Trophoblast cell (in vitro differentiated cells and primary cell): Measurements from ENCODE around the gene PDZD4.

Source experiments
- DNase-seq, 2 donors: peaks; one replicate each; pipeline ENCODE4 v3.0.0-alpha.2; 2016
- H2AFZ ChIP-seq: 2 replicates; pipeline ENCODE4 v1.6.1; 2013; ENCODE audit warnings: low read length, moderate library complexity, mild to moderate bottlenecking; ENCODE audit not compliant: insufficient read depth, poor library complexity
- H2AK5ac ChIP-seq: 2 replicates; pipeline ENCODE4 v1.6.1; 2013; ENCODE audit warnings: mild to moderate bottlenecking, low read length
- H2BK120ac ChIP-seq: 2 replicates; pipeline ENCODE4 v1.6.1; 2013; ENCODE audit warnings: low read length, mild to moderate bottlenecking, moderate library complexity; ENCODE audit not compliant: insufficient read depth, poor library complexity
- H2BK12ac ChIP-seq: 2 replicates; pipeline ENCODE4 v1.6.1; 2013; ENCODE audit warnings: mild to moderate bottlenecking, low read length, moderate library complexity
- H2BK5ac ChIP-seq: 2 replicates; pipeline ENCODE4 v1.6.1; 2013; ENCODE audit warnings: low read length, low read depth, moderate library complexity, mild to moderate bottlenecking; ENCODE audit not compliant: poor library complexity
- H3K14ac ChIP-seq: 2 replicates; pipeline ENCODE4 v1.6.1; 2013; ENCODE audit warnings: mild to moderate bottlenecking, low read length
- H3K18ac ChIP-seq: 2 replicates; pipeline ENCODE4 v1.6.1; 2013; ENCODE audit warnings: mild to moderate bottlenecking, low read length
- H3K23ac ChIP-seq: 2 replicates; pipeline ENCODE4 v1.6.1; 2013; ENCODE audit warnings: low read length
- H3K27ac ChIP-seq: 2 replicates; pipeline ENCODE4 v1.5.1; 2013; ENCODE audit warnings: low read depth, mild to moderate bottlenecking, inconsistent platforms, low read length, moderate library complexity
- H3K27me3 ChIP-seq: 2 replicates; pipeline ENCODE4 v1.6.1; 2013; ENCODE audit warnings: inconsistent platforms, mild to moderate bottlenecking, low read length, moderate library complexity; ENCODE audit not compliant: insufficient read depth
- H3K36me3 ChIP-seq, 2 experiments: 1 replicate in 1 of 2; 2 replicates in 1 of 2; pipeline ENCODE4 v1.6.1; 2013; ENCODE audit warnings: low read length in 2 of 2, mild to moderate bottlenecking in 2 of 2, moderate library complexity in 1 of 2; ENCODE audit not compliant: insufficient read depth in 2 of 2, control insufficient read depth in 1 of 2
- H3K4ac ChIP-seq: 2 replicates; pipeline ENCODE4 v1.6.1; 2013; ENCODE audit warnings: low read depth, mild to moderate bottlenecking, low read length, moderate library complexity
- H3K4me1 ChIP-seq, 2 experiments: 1 replicate in 1 of 2; 2 replicates in 1 of 2; pipeline ENCODE4 v1.6.1; 2013; ENCODE audit warnings: low read length in 2 of 2, mild to moderate bottlenecking in 2 of 2, moderate library complexity in 1 of 2; ENCODE audit not compliant: insufficient read depth in 2 of 2, control insufficient read depth in 1 of 2
- H3K4me2 ChIP-seq: 2 replicates; pipeline ENCODE4 v1.6.1; 2013; ENCODE audit warnings: inconsistent platforms, mild to moderate bottlenecking, low read length, moderate library complexity
- H3K4me3 ChIP-seq: 2 replicates; pipeline ENCODE4 v1.5.1; 2013; ENCODE audit warnings: mild to moderate bottlenecking, low read depth, low read length, inconsistent platforms
- H3K79me1 ChIP-seq: one replicate; pipeline ENCODE4 v1.6.1; 2013; ENCODE audit warnings: low read length
- H3K79me2 ChIP-seq: 2 replicates; pipeline ENCODE4 v1.6.1; 2013; ENCODE audit warnings: low read length, mild to moderate bottlenecking; ENCODE audit not compliant: control insufficient read depth, insufficient read depth, poor library complexity
- H3K9ac ChIP-seq: 2 replicates; pipeline ENCODE4 v1.6.1; 2013; ENCODE audit warnings: mild to moderate bottlenecking, low read length
- H3K9me3 ChIP-seq: 2 replicates; pipeline ENCODE4 v1.6.1; 2013; ENCODE audit warnings: low read depth, mild to moderate bottlenecking, control low read depth, inconsistent platforms, low read length; ENCODE audit not compliant: insufficient read depth
- H4K12ac ChIP-seq: 2 replicates; pipeline ENCODE4 v1.6.1; 2013; ENCODE audit warnings: low read depth, mild to moderate bottlenecking, low read length, moderate library complexity
- H4K8ac ChIP-seq: 2 replicates; pipeline ENCODE4 v1.6.1; 2013; ENCODE audit warnings: low read depth, mild to moderate bottlenecking, low read length, moderate library complexity
- H4K91ac ChIP-seq: one replicate; pipeline ENCODE4 v1.6.1; 2013; ENCODE audit warnings: low read depth, mild to moderate bottlenecking, low read length, moderate library complexity
- WGBS: extraction: QIAGEN DNeasy Blood & Tissue Kit; methylation state at CpG from one replicate; pipeline ENCODE4 v1.1.7; 2013; ENCODE audit warnings: missing lambda C conversion rate; ENCODE audit not compliant: insufficient read length, insufficient coverage; ENCODE audit errors: extremely low coverage; 5-methylcytosine and 5-hydroxymethylcytosine counted together

PDZD4 gene

GRCh38 chrX:153857348-153857903 lies 27.1 kb upstream of the PDZD4 start:
- Histone ChIP-seq H3K27ac (no peak overlapping the region), H2AFZ (no peak overlapping the region), H3K9ac (no peak overlapping the region), H3K79me2 (no peaks in the 10 kb centered on the region), H3K36me3 (no peaks in the 10 kb centered on the region), H3K27me3 (no peaks in the 10 kb centered on the region), H4K8ac (no peak overlapping the region), H2AK5ac (no peak overlapping the region), H3K4ac (no peak overlapping the region), H3K23ac (no peak overlapping the region), H2BK5ac (no peak overlapping the region), H2BK120ac (no peak overlapping the region), H3K14ac (no peak overlapping the region), H3K18ac (no peak overlapping the region), H3K4me1 (no peaks in the 10 kb centered on the region), H2BK12ac (no peak overlapping the region), H4K12ac (no peak overlapping the region), H4K91ac (no peak overlapping the region), H3K4me2 (no peak overlapping the region), H3K4me3 (no peak overlapping the region), H3K9me3 (no peaks in the 10 kb centered on the region), H3K79me1 (no peaks in the 10 kb centered on the region)
- no CpG with 5 or more reads among the region's 2 CpGs for WGBS
- no peak for DNase-seq

DNA sequence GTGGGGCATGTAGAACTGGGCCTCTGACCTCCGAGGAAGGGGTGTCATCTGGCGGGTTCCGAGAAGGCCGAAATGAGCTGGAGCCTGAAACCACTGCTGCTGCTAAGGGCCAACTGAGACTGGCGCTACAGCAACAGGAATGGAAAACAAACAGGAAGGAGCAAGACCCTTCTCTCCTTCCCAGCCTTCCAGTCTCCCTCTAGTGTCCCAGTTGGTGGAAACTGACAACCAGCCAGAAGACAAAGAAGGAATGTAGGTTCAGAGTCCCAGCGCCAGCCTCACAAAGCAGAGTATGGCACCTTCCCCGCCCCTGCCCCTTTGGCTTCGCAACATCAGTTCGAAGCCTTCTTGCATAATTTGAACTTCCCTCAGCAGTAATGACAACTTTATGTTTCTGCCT lies 24.4 kb upstream of the PDZD4 start:
- Histone ChIP-seq H3K36me3 (no peaks in the 10 kb centered on the region), H3K27me3 (no peaks in the 10 kb centered on the region), H3K79me2 (no peaks in the 10 kb centered on the region), H3K9me3 (no peaks in the 10 kb centered on the region), H3K4me2 (no peak overlapping the region), H3K18ac (no peak overlapping the region), H3K23ac (no peak overlapping the region), H2AK5ac (no peak overlapping the region), H2BK5ac (no peak overlapping the region), H2BK12ac (no peak overlapping the region), H4K12ac (peak overlapping the region; percentile 30), H2AFZ (no peak overlapping the region), H3K9ac (no peak overlapping the region), H4K8ac (no peak overlapping the region), H3K79me1 (no peaks in the 10 kb centered on the region), H3K14ac (no peak overlapping the region), H3K27ac (no peak overlapping the region), H3K4me3 (no peak overlapping the region), H4K91ac (no peak overlapping the region), H3K4me1 (no peaks in the 10 kb centered on the region), H2BK120ac (no peak overlapping the region), H3K4ac (no peak overlapping the region)
- WGBS: no CpG with 5 or more reads among the region's 9 CpGs
- no peak for DNase-seq

DNA sequence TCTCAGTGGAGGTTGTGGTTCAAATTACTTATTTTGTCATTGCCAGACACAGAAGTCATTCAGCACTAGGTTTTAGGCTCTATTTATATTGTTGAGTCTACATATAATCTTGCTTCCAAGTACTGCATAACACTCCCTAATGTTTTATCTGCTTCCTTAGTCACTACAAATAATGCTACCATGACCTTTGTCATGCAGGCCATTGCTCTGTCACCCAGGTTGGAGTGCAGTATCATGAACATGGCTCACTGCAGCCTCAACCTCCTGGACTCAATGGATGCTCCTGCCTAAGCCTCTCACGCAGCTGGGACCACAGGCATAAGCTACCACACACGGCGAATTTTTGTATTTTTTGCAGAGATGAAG lies 23.5 kb upstream of the PDZD4 start:
- Histone ChIP-seq H2AFZ (no peak overlapping the region), H3K79me1 (no peaks in the 10 kb centered on the region), H3K9me3 (no peaks in the 10 kb centered on the region), H4K12ac (no peak overlapping the region), H3K23ac (no peak overlapping the region), H2BK5ac (no peak overlapping the region), H3K4me2 (no peak overlapping the region), H2BK120ac (no peak overlapping the region), H2AK5ac (no peak overlapping the region), H3K79me2 (no peaks in the 10 kb centered on the region), H3K18ac (no peak overlapping the region), H3K4me1 (no peaks in the 10 kb centered on the region), H3K9ac (no peak overlapping the region), H3K27ac (no peak overlapping the region), H3K4ac (no peak overlapping the region), H2BK12ac (no peak overlapping the region), H4K8ac (no peak overlapping the region), H4K91ac (no peak overlapping the region), H3K4me3 (no peak overlapping the region), H3K14ac (no peak overlapping the region), H3K36me3 (no peaks in the 10 kb centered on the region), H3K27me3 (no peaks in the 10 kb centered on the region)
- no peak for DNase-seq
- WGBS: no CpG with 5 or more reads among the region's 3 CpGs

DNA sequence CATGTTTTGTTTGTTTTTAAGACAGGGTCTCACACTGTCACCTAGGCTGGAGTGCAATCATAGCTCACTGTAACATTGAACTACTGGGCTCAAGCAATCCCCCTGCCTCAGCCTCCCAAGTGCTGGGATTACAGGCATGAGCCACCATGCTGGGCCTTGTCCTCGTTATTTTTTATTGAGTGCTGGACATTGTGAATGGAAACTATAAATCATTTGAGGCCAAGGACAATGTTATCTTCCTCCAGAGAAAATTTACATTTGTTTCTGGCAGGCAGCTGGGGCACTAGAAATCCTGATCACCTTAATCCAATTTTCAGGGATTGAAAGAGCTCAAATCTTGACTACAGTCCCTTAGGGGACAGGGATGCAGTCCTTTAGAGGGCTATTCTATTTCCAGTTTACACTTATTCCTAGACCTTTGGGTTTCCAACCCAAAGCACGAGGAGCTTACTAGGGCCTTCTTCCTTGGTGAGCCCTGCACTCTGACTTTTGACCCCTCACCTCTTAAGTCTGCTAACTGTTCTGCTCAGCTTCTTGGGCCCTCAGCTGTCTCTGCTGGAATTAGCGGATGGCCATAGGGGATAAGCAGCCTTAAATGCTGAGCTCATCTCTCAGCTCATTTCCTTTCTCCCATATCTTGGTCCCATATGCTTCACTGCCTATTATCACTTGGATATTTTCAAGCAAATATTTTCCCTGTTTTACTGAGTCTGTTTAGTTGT lies 23.0 kb upstream of the PDZD4 start:
- Histone ChIP-seq H3K36me3 (no peaks in the 10 kb centered on the region), H4K91ac (no peak overlapping the region), H2BK5ac (no peak overlapping the region), H3K79me1 (no peaks in the 10 kb centered on the region), H2BK12ac (no peak overlapping the region), H3K18ac (no peak overlapping the region), H3K4me2 (no peak overlapping the region), H3K27me3 (no peaks in the 10 kb centered on the region), H3K23ac (no peak overlapping the region), H3K27ac (no peak overlapping the region), H3K4me1 (no peaks in the 10 kb centered on the region), H2AK5ac (no peak overlapping the region), H3K9ac (no peak overlapping the region), H3K9me3 (no peaks in the 10 kb centered on the region), H4K12ac (no peak overlapping the region), H2BK120ac (no peak overlapping the region), H2AFZ (no peak overlapping the region), H3K4ac (no peak overlapping the region), H3K14ac (no peak overlapping the region), H3K79me2 (no peaks in the 10 kb centered on the region), H3K4me3 (no peak overlapping the region), H4K8ac (no peak overlapping the region)
- DNase-seq: no peak
- no CpG with 5 or more reads among the region's 3 CpGs for WGBS
